ENCODE data around the gene BARHL1. TPM values are rescaled to one million over a fixed set of nuclear protein-coding genes. Genes with fewer than 3 reads are reported as not detected.

Gene BARHL1
- not detected for polyA plus RNA-seq

DNA sequence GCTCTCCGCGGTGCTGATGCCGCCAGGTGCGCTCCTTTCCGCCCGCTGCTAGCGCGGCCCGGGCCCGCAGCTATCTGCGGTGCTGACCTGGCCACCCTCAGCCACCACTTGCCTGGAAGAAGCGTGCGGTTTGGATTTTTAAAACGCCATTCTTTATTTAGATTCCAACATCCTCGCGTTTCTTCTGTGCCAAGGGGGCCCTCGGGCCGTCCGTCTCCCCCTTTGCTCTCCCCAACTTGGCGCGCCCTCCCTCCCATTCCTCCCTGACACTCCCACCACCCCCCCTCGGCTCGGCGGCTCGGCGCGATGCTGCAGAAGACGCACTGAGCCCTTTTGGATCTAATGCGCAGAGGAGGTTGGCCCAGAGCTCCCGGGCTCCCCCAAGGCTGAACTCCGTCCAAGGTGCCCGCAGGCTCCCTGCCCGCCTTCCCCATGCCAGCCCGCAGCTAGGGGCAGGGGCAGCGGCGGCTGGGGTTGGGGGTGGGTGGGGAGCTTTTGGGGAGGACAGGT, at the start of gene BARHL1:
BARHL1 (plus strand) TSS at position 331 of the 510 bp plus-strand sequence. CDS start 192 bp downstream, outside the sequence.
- 4 to 9% (median 6%) methylated on average over 33 to 36 of the region's 36 CpGs for WGBS, 3 donors
- no peak within 1 kb of the TSS for H3K27ac ChIP-seq (ENCODE audit: low read depth, low read length)

DNA sequence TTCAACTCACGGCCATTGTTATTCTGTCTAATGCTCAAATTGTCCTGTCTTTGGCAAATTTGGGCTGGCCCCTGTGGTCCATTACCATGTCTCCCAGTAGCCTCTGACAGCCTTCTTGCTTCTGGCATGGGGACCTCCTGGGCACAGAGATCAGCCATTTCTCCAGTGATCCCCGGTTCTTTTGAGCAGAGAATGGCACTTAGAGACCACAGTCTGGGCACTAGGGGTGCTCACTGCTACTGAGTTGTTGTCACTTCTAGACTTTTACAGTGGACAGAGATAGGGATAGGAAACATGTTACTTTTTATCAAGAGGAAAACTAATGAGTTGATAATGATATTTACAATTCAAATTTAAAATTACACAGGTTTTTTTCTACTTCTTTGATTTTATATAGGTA, 47.6 kb upstream of the BARHL1 start:
- 90 to 95% (median 93%) methylated on average over 2 of the region's 2 CpGs for WGBS, 3 donors
- no peak overlapping the region for H3K27ac ChIP-seq (ENCODE audit: low read depth, low read length)

GRCh38 chr9:132536124-132536523, 46.3 kb upstream of the BARHL1 start:
- no peak overlapping the region for H3K27ac ChIP-seq (ENCODE audit: low read depth, low read length)
- WGBS, 3 donors, result 77 to 100% (median 92%) methylated on average over 1 of the region's 1 CpG

- WGBS, 3 donors, result 76 to 87% (median 85%) methylated on average over 12 of the region's 12 CpGs
- H3K27ac ChIP-seq (ENCODE audit: low read depth, low read length), result no peak overlapping the region
Measured at GRCh38 chr9:132537352-132537751, 45.1 kb upstream of the BARHL1 start.

DNA sequence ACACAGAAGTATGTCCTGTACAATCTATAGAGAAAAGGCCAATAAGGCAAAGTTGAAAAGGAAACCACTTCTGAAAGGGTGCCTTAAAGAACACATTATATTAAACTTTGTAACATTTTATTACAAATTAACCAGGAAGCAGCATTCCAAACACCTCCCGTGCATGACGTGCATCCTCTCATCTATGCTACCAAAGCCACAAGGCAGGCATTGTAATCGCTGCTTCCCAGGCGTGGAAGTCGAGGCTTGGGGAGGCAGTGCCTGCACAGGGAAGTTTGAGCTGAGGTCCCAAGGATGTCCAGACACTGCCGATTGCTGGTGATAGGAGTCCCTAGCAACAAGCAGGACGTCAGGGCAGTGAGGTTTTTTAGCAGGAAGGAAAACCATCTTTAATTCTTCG, 44.3 kb upstream of the BARHL1 start:
- WGBS, 3 donors, result 41 to 76% (median 67%) methylated on average over 8 of the region's 8 CpGs
- H3K27ac ChIP-seq (ENCODE audit: low read depth, low read length), result no peak overlapping the region

- 78 to 84% (median 83%) methylated on average over 7 of the region's 7 CpGs for WGBS, 3 donors
- H3K27ac ChIP-seq (ENCODE audit: low read depth, low read length), result no peak overlapping the region
Measured at GRCh38 chr9:132539096-132539495, 43.3 kb upstream of the BARHL1 start.

DNA sequence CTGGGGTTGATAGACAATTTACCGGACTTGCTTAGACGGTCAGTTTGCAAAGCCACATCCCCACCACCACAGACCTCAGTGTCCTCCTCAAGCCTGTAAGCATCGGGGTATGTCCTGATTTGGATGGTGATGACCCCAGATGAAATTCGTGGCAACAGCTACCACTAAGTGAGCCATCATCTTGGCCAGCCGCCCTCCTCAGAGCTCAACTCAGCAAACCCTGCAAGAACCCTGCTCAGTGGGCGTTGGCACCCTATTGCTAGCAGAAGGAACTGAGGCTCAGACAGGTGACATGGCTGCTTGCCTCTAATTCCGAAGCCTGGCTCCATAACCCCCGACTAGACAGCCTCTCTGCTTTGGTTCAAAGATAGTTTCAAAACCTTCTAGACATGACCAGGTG, 41.4 kb upstream of the BARHL1 start:
- WGBS, 3 donors, result 83 to 91% (median 90%) methylated on average over 8 of the region's 8 CpGs

DNA sequence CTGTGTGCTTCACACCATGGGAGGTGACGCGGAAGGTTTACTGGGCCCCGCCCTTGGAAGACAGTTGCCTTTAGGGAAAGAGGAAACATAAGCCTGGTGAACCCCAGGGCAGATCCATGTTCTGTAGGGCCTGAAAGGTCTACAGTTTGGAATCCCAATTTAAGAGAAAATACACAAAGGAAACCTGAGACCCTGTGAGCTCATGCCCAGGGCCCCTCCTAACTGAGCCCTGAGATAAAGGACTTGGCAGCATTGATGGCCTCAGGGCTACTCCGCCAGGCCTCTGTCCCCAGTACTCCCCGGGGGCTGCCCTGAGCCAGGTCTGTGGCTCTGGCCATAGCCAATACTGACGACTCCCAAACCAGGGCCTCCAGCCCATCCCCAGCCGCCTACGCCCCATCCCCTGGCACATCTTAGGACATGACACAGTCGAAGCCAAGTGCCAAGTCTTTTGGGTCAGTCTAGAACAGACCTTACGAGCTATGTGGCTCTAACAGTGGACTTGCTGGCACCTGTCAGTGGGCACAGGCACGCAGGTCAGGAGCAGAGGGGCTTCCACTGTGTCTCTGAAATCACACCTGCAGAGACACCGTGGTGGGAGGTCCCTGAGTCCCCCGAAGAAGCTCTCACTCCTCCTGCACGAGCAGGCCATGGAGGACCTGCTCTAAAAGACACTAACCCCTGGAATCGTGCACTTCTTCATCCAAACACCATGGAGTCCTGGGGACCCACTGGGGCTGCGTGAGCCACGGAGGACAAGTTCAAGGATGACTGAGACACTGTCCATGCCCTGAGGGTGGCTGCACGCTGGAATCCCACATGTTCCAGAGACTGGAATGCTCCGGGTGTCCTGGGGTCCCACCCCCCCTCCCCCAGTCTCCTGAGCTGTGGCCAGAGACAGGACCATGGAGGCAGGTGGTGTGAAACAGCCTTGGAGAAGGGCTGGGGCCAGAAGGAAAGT, 40.3 kb upstream of the BARHL1 start:
- 82 to 86% (median 83%) methylated on average over 19 of the region's 19 CpGs for WGBS, 3 donors
- no peak overlapping the region for H3K27ac ChIP-seq (ENCODE audit: low read depth, low read length)

More for the DNA sequence above, 41.4 kb upstream of the BARHL1 start:
- H3K27ac ChIP-seq (ENCODE audit: low read depth, low read length), result no peak overlapping the region

DNA sequence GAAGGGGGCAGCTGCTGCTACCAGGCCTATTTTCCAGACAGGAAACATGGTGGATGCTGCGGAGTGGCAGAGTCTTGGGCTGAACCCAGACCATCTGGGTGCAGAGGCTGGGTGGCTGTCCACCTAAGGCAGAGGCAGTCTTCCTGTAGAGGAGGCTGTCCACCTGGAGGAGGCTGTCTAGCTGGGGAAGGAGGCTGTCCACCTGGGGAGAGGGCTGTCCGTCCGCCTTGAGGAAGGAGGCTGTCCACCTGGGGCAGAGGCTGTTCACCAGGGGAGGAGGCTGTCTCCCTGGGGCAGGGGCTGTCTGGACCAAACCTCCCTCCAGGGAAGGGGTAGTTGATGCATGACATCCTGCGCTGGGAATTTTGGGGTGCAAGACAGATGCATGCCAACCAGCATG, 39.2 kb upstream of the BARHL1 start:
- no peak overlapping the region for H3K27ac ChIP-seq (ENCODE audit: low read depth, low read length)
- 87 to 97% (median 93%) methylated on average over 4 of the region's 4 CpGs for WGBS, 3 donors

DNA sequence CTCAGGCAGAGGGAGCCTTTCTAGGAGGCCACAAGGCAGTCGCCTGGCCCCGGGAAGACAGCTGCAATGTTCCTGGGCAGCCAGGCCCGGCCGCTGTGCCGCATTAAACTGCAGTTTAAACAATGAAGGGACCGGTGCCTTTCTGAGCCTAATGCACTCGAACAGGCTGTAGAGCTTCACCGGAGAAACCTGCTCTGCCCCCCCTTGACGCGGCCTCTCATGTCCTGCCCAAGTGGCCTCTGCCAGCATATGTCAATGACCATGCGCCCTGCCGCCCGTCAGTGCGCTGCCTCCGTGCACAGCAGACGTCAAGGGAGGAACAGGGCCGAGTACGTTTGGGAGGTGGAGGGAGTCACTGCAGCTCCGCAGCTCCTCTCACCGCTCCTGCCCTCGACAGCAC, 38.4 kb upstream of the BARHL1 start:
- no peak overlapping the region for H3K27ac ChIP-seq (ENCODE audit: low read depth, low read length)
- 52 to 73% (median 53%) methylated on average over 21 of the region's 21 CpGs for WGBS, 3 donors

GRCh38 chr9:132545578-132545977, 36.8 kb upstream of the BARHL1 start:
- 76 to 79% (median 79%) methylated on average over 9 of the region's 9 CpGs for WGBS, 3 donors
- H3K27ac ChIP-seq (ENCODE audit: low read depth, low read length), result no peak overlapping the region

- 2 to 5% (median 4%) methylated on average over 27 of the region's 27 CpGs for WGBS, 3 donors
Measured at GRCh38 chr9:132546148-132547051, 36.0 kb upstream of the BARHL1 start.

DNA sequence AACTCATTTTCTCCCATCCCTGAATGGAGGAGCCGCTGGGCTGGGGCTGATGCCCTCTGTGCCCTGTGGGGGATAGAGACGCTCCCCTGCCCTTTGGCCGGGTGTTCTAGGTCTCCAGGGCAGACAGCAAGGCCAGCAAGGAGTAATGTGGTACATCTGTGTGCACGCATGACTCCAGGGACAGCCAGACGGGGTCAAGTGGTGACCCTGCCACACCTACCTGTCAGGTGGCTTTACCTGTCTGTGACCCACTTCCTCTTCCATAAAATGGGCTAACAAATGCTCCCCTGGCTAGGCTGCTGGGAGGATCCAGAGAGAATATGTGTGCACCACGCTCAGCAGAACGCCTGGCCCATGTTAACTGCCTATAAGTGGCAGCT, 35.4 kb upstream of the BARHL1 start:
- 71 to 83% (median 72%) methylated on average over 7 of the region's 7 CpGs for WGBS, 3 donors
- H3K27ac ChIP-seq (ENCODE audit: low read depth, low read length), result no peak overlapping the region

More at GRCh38 chr9:132546148-132547051, 36.0 kb upstream of the BARHL1 start:
- no peak overlapping the region for H3K27ac ChIP-seq (ENCODE audit: low read depth, low read length)

- WGBS, 3 donors, result 81 to 88% (median 84%) methylated on average over 13 of the region's 13 CpGs
- H3K27ac ChIP-seq (ENCODE audit: low read depth, low read length), result no peak overlapping the region
Measured at GRCh38 chr9:132547436-132547835, 35.0 kb upstream of the BARHL1 start.

- no peak overlapping the region for H3K27ac ChIP-seq (ENCODE audit: low read depth, low read length)
- WGBS, 3 donors, result 72 to 84% (median 75%) methylated on average over 21 of the region's 21 CpGs
Measured at GRCh38 chr9:132547976-132548730, 34.3 kb upstream of the BARHL1 start.

DNA sequence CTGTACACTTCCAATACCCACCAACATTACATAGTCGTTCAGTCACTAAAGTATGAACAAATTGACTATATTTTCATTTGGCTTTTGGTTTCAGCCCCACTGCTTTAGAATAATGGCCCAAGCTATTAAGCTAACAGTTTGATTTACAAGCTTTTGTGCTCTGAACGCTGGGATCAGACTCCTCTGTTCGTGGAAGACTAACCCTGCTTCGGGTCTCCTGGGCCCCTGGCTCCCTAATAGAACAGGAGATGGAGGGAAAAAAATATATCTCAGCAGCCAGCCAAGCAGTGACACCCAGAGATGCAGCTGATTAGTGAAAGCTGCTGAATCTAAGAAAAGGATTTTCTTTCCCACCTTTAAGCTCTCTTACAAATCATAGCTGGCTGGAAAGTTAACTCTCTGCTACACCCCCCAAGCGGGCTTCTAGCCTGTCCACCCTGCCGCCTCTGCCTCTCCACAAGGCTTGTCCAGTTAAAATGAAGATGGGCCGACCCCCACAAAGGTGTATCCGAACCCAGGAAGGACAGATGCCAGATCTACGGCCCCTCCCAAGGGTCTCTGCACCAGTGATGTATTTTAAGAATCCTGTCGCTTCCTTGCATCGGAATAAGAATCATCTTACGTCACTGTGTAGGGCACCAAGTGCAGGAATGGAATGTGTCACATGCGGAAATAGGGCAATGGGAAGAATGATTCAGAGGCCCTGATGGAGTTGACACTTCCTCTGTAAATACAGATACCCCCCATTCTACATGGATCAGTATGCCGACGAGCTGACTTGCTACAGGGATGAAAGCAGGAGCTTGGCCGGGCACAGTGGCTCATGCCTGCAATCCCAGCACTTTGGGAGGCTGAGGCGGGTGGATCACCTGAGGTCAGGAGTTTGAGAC, 33.4 kb upstream of the BARHL1 start:
- no peak overlapping the region for H3K27ac ChIP-seq (ENCODE audit: low read depth, low read length)
- 60 to 68% (median 61%) methylated on average over 17 of the region's 17 CpGs for WGBS, 3 donors

DNA sequence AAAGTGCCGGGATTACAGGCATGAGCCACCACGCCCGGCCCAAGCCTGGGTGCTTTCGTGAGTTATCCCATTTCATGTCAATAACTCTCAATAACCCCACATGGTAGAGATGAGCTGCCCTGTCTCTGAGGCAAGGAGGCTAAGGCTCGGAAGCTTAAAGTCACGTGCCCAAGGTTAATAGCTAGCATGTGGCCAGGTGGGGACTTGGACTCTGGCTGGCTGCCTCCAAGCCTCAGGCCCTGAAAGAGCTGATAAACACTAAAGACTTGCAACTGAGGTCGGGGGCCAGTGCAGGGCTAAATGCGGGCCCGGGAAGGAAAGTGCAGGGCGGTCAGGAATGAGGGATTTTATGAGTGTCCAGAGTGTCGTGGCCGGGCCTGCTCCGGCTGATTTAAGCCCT, 30.9 kb upstream of the BARHL1 start:
- 80 to 88% (median 84%) methylated on average over 13 of the region's 13 CpGs for WGBS, 3 donors
- no peak overlapping the region for H3K27ac ChIP-seq (ENCODE audit: low read depth, low read length)
